ENCODE measurements around the gene MICU2.

Gene MICU2

GRCh38 chr13:21610687-21611086, 6.7 kb upstream of the MICU2 start:
- TF ChIP-seq SIN3A (IDR thresholded peaks at IDR 0.05; ENCODE audit: borderline replicate concordance, insufficient read depth, low read length) (no peak), POLR2AphosphoS5 (IDR thresholded peaks at IDR 0.05; ENCODE audit: low read depth, low read length) (no peak)

- no peak for TF ChIP-seq TAF1 (IDR thresholded peaks at IDR 0.05; ENCODE audit: borderline replicate concordance, insufficient read depth, low read length)
- TF ChIP-seq REST (IDR thresholded peaks at IDR 0.05; ENCODE audit: insufficient read depth in 1 of 2, low read depth in 2 of 2, low read length in 2 of 2), result no peak
- TF ChIP-seq POLR2AphosphoS5 (IDR thresholded peaks at IDR 0.05; ENCODE audit: low read depth, low read length), result no peak
- no peak for TF ChIP-seq SIN3A (IDR thresholded peaks at IDR 0.05; ENCODE audit: borderline replicate concordance, insufficient read depth, low read length)
- no peak for TF ChIP-seq FOXP2 (optimal IDR thresholded peaks at IDR 0.05; ENCODE audit: borderline replicate concordance, extremely low read depth, extremely low read length, insufficient read depth)
These were observed 5.0 kb upstream of the MICU2 start for GRCh38 chr13:21608961-21609360.

- TF ChIP-seq SIN3A (IDR thresholded peaks at IDR 0.05; ENCODE audit: borderline replicate concordance, insufficient read depth, low read length) (no peak), FOXP2 (optimal IDR thresholded peaks at IDR 0.05; ENCODE audit: borderline replicate concordance, extremely low read depth, extremely low read length, insufficient read depth) (no peak), TAF1 (IDR thresholded peaks at IDR 0.05; ENCODE audit: borderline replicate concordance, insufficient read depth, low read length) (no peak), POLR2AphosphoS5 (IDR thresholded peaks at IDR 0.05; ENCODE audit: low read depth, low read length) (no peak), REST (IDR thresholded peaks at IDR 0.05; ENCODE audit: insufficient read depth in 1 of 2, low read depth in 2 of 2, low read length in 2 of 2) (no peak)
These were observed 2.8 kb upstream of the MICU2 start for GRCh38 chr13:21606796-21607195.

- TF ChIP-seq SIN3A (IDR thresholded peaks at IDR 0.05; ENCODE audit: borderline replicate concordance, insufficient read depth, low read length), result no peak
- TF ChIP-seq POLR2AphosphoS5 (IDR thresholded peaks at IDR 0.05; ENCODE audit: low read depth, low read length), result no peak
- TF ChIP-seq TAF1 (IDR thresholded peaks at IDR 0.05; ENCODE audit: borderline replicate concordance, insufficient read depth, low read length), result no peak
- no peak for TF ChIP-seq REST (IDR thresholded peaks at IDR 0.05; ENCODE audit: insufficient read depth in 1 of 2, low read depth in 2 of 2, low read length in 2 of 2)
These were observed 2.3 kb upstream of the MICU2 start for GRCh38 chr13:21606251-21606650.

GRCh38 chr13:21596722-21597121, 7.2 kb downstream of the MICU2 start:
- no peak for TF ChIP-seq REST (IDR thresholded peaks at IDR 0.05; ENCODE audit: insufficient read depth in 1 of 2, low read depth in 2 of 2, low read length in 2 of 2)
- TF ChIP-seq TAF1 (IDR thresholded peaks at IDR 0.05; ENCODE audit: borderline replicate concordance, insufficient read depth, low read length), result no peak
- no peak for TF ChIP-seq SIN3A (IDR thresholded peaks at IDR 0.05; ENCODE audit: borderline replicate concordance, insufficient read depth, low read length)
- TF ChIP-seq POLR2AphosphoS5 (IDR thresholded peaks at IDR 0.05; ENCODE audit: low read depth, low read length), result no peak
- no peak for TF ChIP-seq FOXP2 (optimal IDR thresholded peaks at IDR 0.05; ENCODE audit: borderline replicate concordance, extremely low read depth, extremely low read length, insufficient read depth)

All from PFSK-1 (cell line).